HL-60 (cell line): ENCODE measurements around the gene KCNQ1.

Source experiments
- CTCF ChIP-seq: IDR thresholded peaks from one replicate; pipeline ENCODE4 v1.5.1; 2011; ENCODE audit warnings: low read length, control low read depth, inconsistent platforms; ENCODE audit not compliant: insufficient read depth
- POLR2AphosphoS5 ChIP-seq: IDR thresholded peaks from 2 replicates; pipeline ENCODE4 v1.6.1; 2012; ENCODE audit warnings: low read depth
- SPI1 ChIP-seq: IDR thresholded peaks from 2 replicates; pipeline ENCODE4 v1.6.1; 2012; ENCODE audit warnings: low read depth, mild to moderate bottlenecking, borderline replicate concordance

- TF ChIP-seq CTCF (no peak), POLR2AphosphoS5 (no peak), SPI1 (no peak)
Observed at GRCh38 chr11:2687223-2687530, 242.4 kb downstream of the KCNQ1 start.
